Activated CD4-positive, alpha-beta T cell treated with anti-CD3 and anti-CD28 coated beads, Interleukin-2, Interleukin-4, amounts not matched to agents 100 ng/mL and 50 ng/mL, durations not matched to agents 16 hours and 8 hours (primary cell): ENCODE measurements around the gene MCMBP.
A peak's percentile ranks its signal among the peaks of the same experiment; 100 is the strongest.
"Not testable (repeated sequence)": the region's sequence is repeated elsewhere in the genome, so short reads cannot be mapped to it uniquely, and the experiment has no call there.

Source experiments
- DNase-seq: peaks from one replicate; pipeline ENCODE4 v3.0.0-alpha.2; 2020; ENCODE audit warnings: low spot score

Gene MCMBP

GRCh38 chr10:119830851-119831250, 41.8 kb downstream of the MCMBP start:
- no peak for DNase-seq

- DNase-seq: no peak
Observed at GRCh38 chr10:119829429-119829828, 43.2 kb downstream of the MCMBP start.

- DNase-seq: no peak
Observed at GRCh38 chr10:119827430-119827829, 45.2 kb downstream of the MCMBP start.

- no peak for DNase-seq
Observed at GRCh38 chr10:119826771-119827170, 45.9 kb downstream of the MCMBP start.

GRCh38 chr10:119824299-119824698, 48.3 kb downstream of the MCMBP start:
- no peak for DNase-seq

GRCh38 chr10:119821182-119821581, 51.5 kb downstream of the MCMBP start:
- DNase-seq: no peak

GRCh38 chr10:119818889-119819270, 53.8 kb downstream of the MCMBP start:
- no peak for DNase-seq

- no peak for DNase-seq
Observed at GRCh38 chr10:119817991-119818888, 54.4 kb downstream of the MCMBP start.

GRCh38 chr10:119815671-119816070, 57.0 kb downstream of the MCMBP start:
- no peak for DNase-seq

GRCh38 chr10:119812684-119813083, 60.0 kb downstream of the MCMBP start:
- no peak for DNase-seq

- DNase-seq: no peak
Observed at GRCh38 chr10:119811122-119811521, 61.5 kb downstream of the MCMBP start.

GRCh38 chr10:119807960-119808697, 64.5 kb downstream of the MCMBP start:
- DNase-seq: peak; percentile 44

GRCh38 chr10:119806334-119807130, 66.1 kb downstream of the MCMBP start:
- DNase-seq: no peak

GRCh38 chr10:119805702-119806230, 66.9 kb downstream of the MCMBP start:
- no peak for DNase-seq

- DNase-seq: no peak
Observed at GRCh38 chr10:119803264-119803663, 69.4 kb downstream of the MCMBP start.

GRCh38 chr10:119801998-119802538, 70.6 kb downstream of the MCMBP start:
- peak; percentile 47 for DNase-seq

GRCh38 chr10:119801176-119801575, 71.5 kb downstream of the MCMBP start:
- no peak for DNase-seq

- DNase-seq: no peak
Observed at GRCh38 chr10:119796039-119796438, 76.6 kb downstream of the MCMBP start.

GRCh38 chr10:119795101-119795500, 77.5 kb downstream of the MCMBP start:
- not testable (repeated sequence) for DNase-seq

GRCh38 chr10:119786117-119786769, 86.4 kb downstream of the MCMBP start:
- peak; percentile 25 for DNase-seq

GRCh38 chr10:119784340-119785067, 88.1 kb downstream of the MCMBP start:
- peak; percentile 35 for DNase-seq
